Fibroblast of lung (primary cell): ENCODE data around the gene SLC9A3. TPM values are rescaled to one million over a fixed set of nuclear protein-coding genes. Genes with fewer than 3 reads are reported as not detected.

Source experiments
- DNase-seq, 2 donors: peaks; one replicate each; pipeline versions ENCODE4 v3.0.0 to v3.0.0-alpha.2; 2010; ENCODE audit warnings: low read depth in 2 of 2
- H2AFZ ChIP-seq: 2 replicates; pipeline ENCODE4 v1.5.1; 2012; ENCODE audit warnings: low read length, control low read depth, inconsistent platforms
- H3K27ac ChIP-seq: 2 replicates; pipeline ENCODE4 v1.5.1; 2011; ENCODE audit warnings: low read length, control low read depth; ENCODE audit not compliant: insufficient read depth
- H3K27me3 ChIP-seq: 2 replicates; pipeline ENCODE4 v1.5.1; 2011; ENCODE audit warnings: mild to moderate bottlenecking, low read length; ENCODE audit not compliant: control insufficient read depth, insufficient read depth
- H3K36me3 ChIP-seq: 2 replicates; pipeline ENCODE4 v1.5.1; 2011; ENCODE audit warnings: low read length; ENCODE audit not compliant: control insufficient read depth, insufficient read depth
- H3K4me1 ChIP-seq: 2 replicates; pipeline ENCODE4 v1.5.1; 2011; ENCODE audit warnings: low read length; ENCODE audit not compliant: control insufficient read depth, insufficient read depth; ENCODE audit errors: extremely low read depth
- H3K4me2 ChIP-seq: 2 replicates; pipeline ENCODE4 v1.5.1; 2011; ENCODE audit warnings: low read length, control low read depth; ENCODE audit not compliant: insufficient read depth; ENCODE audit errors: extremely low read depth
- H3K4me3 ChIP-seq, 4 experiments: fragments of 200-600 bp in 1 of 4; sonication (generic) in 1 of 4; replicated peaks in 1 of 4; 2 replicates each; pipeline ENCODE4 v1.5.1; 2011 to 2016; ENCODE audit warnings: low read length in 4 of 4, low read depth in 3 of 4, mild to moderate bottlenecking in 3 of 4, control low read depth in 2 of 4, inconsistent platforms in 1 of 4, mixed read lengths in 1 of 4; ENCODE audit not compliant: insufficient read depth in 1 of 4; ENCODE audit errors: control extremely low read depth in 1 of 4
- H3K79me2 ChIP-seq: 2 replicates; pipeline ENCODE4 v1.5.1; 2012; ENCODE audit warnings: mild to moderate bottlenecking, low read length, inconsistent platforms; ENCODE audit not compliant: control insufficient read depth, insufficient read depth
- H3K9ac ChIP-seq: 2 replicates; pipeline ENCODE4 v1.5.1; 2011; ENCODE audit warnings: mild to moderate bottlenecking, low read length, control low read depth; ENCODE audit not compliant: insufficient read depth
- H3K9me3 ChIP-seq: 2 replicates; pipeline ENCODE4 v1.5.1; 2012; ENCODE audit warnings: low read depth, low read length; ENCODE audit not compliant: control insufficient read depth, insufficient read depth
- H4K20me1 ChIP-seq: 2 replicates; pipeline ENCODE4 v1.5.1; 2011; ENCODE audit warnings: low read length; ENCODE audit not compliant: control insufficient read depth, insufficient read depth; ENCODE audit errors: extremely low read depth
- EZH2 ChIP-seq: IDR thresholded peaks from 2 replicates; pipeline ENCODE4 v1.5.1; 2012; ENCODE audit warnings: low read length, control low read depth, mild to moderate bottlenecking; ENCODE audit errors: missing control alignments
- polyA plus RNA-seq, 2 donors: library from polyadenylated mRNA; depleted of rRNA in 1 of 2; stranded (reverse) in 1 of 2; unstranded in 1 of 2; fragments of >200 nt; gene quantifications; 2 replicates each; pipeline ENCODE4 v1.2.1, GENCODE V29; 2011 to 2012; ENCODE audit warnings: missing spikeins in 1 of 2
- total RNA-seq: library from RNA; depleted of rRNA; stranded (reverse); fragments of >200 nt; gene quantifications from 2 replicates; pipeline ENCODE4 v1.2.1, GENCODE V29; 2014
- TF ChIP-seq, protein P1 (sequence below), 2 donors: IDR thresholded peaks in 1 of 2; conservative IDR thresholded peaks in 1 of 2; 1 replicate in 1 of 2; 2 replicates in 1 of 2; pipeline ENCODE4 v1.5.1; 2011 to 2012; ENCODE audit warnings: low read length in 2 of 2, control low read depth in 1 of 2, inconsistent platforms in 1 of 2, low read depth in 1 of 2, mild to moderate bottlenecking in 1 of 2

The SLC9A3 gene
- total and polyA plus RNA-seq, 2 donors (not counting 1 experiment from before 2014, with no cell fraction given): 0.50 to 0.84 TPM

GRCh38 chr5:492314-492893 lies 31.8 kb downstream of the SLC9A3 start:
- Histone ChIP-seq H3K4me2 (no peak overlapping the region), H3K4me1 (no peaks in the 10 kb centered on the region), H4K20me1 (no peaks in the 10 kb centered on the region), H2AFZ (no peak overlapping the region), H3K27me3 (peaks cover 9% of the 10 kb centered on the region), H3K9me3 (no peaks in the 10 kb centered on the region), H3K4me3 (no peak overlapping the region), H3K36me3 (no peaks in the 10 kb centered on the region), H3K27ac (no peak overlapping the region), H3K9ac (no peak overlapping the region), H3K79me2 (no peaks in the 10 kb centered on the region)
- TF ChIP-seq EZH2: no peak
- TF ChIP-seq, protein P1, sequence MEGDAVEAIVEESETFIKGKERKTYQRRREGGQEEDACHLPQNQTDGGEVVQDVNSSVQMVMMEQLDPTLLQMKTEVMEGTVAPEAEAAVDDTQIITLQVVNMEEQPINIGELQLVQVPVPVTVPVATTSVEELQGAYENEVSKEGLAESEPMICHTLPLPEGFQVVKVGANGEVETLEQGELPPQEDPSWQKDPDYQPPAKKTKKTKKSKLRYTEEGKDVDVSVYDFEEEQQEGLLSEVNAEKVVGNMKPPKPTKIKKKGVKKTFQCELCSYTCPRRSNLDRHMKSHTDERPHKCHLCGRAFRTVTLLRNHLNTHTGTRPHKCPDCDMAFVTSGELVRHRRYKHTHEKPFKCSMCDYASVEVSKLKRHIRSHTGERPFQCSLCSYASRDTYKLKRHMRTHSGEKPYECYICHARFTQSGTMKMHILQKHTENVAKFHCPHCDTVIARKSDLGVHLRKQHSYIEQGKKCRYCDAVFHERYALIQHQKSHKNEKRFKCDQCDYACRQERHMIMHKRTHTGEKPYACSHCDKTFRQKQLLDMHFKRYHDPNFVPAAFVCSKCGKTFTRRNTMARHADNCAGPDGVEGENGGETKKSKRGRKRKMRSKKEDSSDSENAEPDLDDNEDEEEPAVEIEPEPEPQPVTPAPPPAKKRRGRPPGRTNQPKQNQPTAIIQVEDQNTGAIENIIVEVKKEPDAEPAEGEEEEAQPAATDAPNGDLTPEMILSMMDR (conservative IDR thresholded peaks at IDR 0.05 in 1 of 2, IDR thresholded peaks at IDR 0.05 in 1 of 2; ENCODE audit: low read depth in 1 of 2, low read length in 2 of 2): no peak
- no peak for DNase-seq

DNA sequence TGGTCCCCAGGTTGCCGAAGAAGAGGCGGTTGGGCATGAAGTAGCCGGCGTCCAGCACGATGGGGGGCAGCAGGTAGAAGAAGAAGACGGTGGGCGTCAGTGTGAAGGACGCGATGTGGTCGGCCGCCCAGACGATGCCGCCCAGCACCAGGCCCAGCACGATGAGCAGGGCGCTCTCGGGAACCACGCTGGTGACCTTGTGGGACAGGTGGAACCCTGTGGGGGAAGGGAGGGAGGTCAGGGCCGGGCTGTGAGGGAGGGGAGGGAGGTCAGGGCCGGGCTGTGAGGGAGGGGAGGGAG lies 32.4 kb downstream of the SLC9A3 start:
- Histone ChIP-seq H3K27me3 (peaks cover 9% of the 10 kb centered on the region), H2AFZ (no peak overlapping the region), H4K20me1 (no peaks in the 10 kb centered on the region), H3K9ac (no peak overlapping the region), H3K79me2 (no peaks in the 10 kb centered on the region), H3K36me3 (no peaks in the 10 kb centered on the region), H3K4me3 (no peak overlapping the region), H3K4me2 (no peak overlapping the region), H3K27ac (no peak overlapping the region), H3K9me3 (no peaks in the 10 kb centered on the region), H3K4me1 (no peaks in the 10 kb centered on the region)
- TF ChIP-seq EZH2: no peak
- TF ChIP-seq, protein P1 (conservative IDR thresholded peaks at IDR 0.05 in 1 of 2, IDR thresholded peaks at IDR 0.05 in 1 of 2; ENCODE audit: low read depth in 1 of 2, low read length in 2 of 2): no peak
- no peak for DNase-seq

GRCh38 chr5:491119-491855 lies 33.0 kb downstream of the SLC9A3 start:
- no peak for DNase-seq
- Histone ChIP-seq H3K4me1 (no peaks in the 10 kb centered on the region), H3K79me2 (no peaks in the 10 kb centered on the region), H3K27me3 (peaks cover 9% of the 10 kb centered on the region), H3K9ac (no peak overlapping the region), H2AFZ (no peak overlapping the region), H3K4me3 (no peak overlapping the region), H3K4me2 (no peak overlapping the region), H3K36me3 (no peaks in the 10 kb centered on the region), H3K9me3 (no peaks in the 10 kb centered on the region), H4K20me1 (no peaks in the 10 kb centered on the region), H3K27ac (no peak overlapping the region)
- no peak for TF ChIP-seq EZH2
- TF ChIP-seq, protein P1 (conservative IDR thresholded peaks at IDR 0.05 in 1 of 2, IDR thresholded peaks at IDR 0.05 in 1 of 2; ENCODE audit: low read depth in 1 of 2, low read length in 2 of 2): no peak
